HepG2 (cell line): Measurements from ENCODE around the gene ADAM19.

Experiments
- GATAD2A ChIP-seq: IDR thresholded peaks from 2 replicates; pipeline ENCODE4 v1.6.1; 2016
- POLR2A ChIP-seq, 2 experiments: IDR thresholded peaks; 2 replicates each; pipeline ENCODE4 v1.6.1; 2011; ENCODE audit warnings: low read depth in 2 of 2, low read length in 2 of 2, mild to moderate bottlenecking in 1 of 2, moderate library complexity in 1 of 2; ENCODE audit not compliant: insufficient read depth in 1 of 2
- ZFP36L2 ChIP-seq: sonication (generic); formaldehyde crosslinking; IDR thresholded peaks from 2 replicates; pipeline ENCODE4 v1.4.0; 2020; ENCODE audit warnings: missing genetic modification reagents
- TF ChIP-seq, protein P1 (sequence below): sonication (generic); formaldehyde crosslinking; IDR thresholded peaks from 2 replicates; pipeline ENCODE4 v1.5.0; 2020; ENCODE audit warnings: mild to moderate bottlenecking, missing genetic modification reagents

DNA sequence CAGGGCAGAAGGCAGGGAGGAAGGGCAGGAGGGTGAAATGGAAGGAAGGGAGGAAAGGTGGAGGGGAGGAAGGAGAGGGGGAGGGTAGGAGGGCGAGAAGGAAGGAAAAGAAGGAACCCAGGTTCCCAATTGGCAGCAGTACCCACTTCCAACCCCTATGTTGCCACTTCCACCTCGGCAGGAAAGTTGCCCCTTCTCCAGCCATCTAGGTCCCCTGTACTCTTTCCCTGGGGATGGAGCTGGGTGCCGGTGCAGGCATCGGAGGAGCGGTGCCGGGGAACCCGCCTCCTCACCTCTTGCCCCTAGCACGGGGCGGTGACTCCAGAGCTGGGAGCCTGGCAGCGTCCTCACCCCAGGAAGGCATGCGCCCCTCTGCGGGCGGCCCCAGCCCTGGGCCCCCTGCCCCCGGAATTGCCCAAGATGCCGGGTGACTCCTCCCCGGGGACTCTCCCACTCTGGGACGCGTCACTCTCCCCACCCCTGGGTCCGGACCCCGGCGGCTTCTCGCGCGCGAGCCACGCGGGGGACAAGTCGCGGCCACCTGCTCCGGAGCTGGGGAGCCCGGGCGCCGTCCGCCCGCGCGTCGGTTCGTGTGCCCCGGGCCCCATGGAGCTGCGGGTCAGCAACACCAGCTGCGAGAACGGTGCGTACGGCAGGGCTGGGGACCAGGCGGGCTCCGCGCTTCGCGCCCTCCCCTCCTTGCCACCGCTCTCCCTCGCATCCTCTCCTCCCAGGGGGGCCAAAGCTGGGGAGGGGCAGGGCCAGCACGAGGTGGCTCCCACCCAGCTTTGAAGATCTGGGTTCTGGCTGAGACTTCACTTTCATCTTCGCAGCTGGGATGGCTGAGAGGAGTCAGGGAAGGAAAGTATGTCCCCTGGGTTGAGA is 115.6 kb downstream of the ADAM19 start, which contains the start of gene NIPAL4:
- TF ChIP-seq ZFP36L2 = no peak
- TF ChIP-seq POLR2A (IDR thresholded peaks at IDR 0.05; ENCODE audit: insufficient read depth in 1 of 2, low read depth in 2 of 2, low read length in 2 of 2) = no peak
- no peak for TF ChIP-seq GATAD2A
- TF ChIP-seq, protein P1, sequence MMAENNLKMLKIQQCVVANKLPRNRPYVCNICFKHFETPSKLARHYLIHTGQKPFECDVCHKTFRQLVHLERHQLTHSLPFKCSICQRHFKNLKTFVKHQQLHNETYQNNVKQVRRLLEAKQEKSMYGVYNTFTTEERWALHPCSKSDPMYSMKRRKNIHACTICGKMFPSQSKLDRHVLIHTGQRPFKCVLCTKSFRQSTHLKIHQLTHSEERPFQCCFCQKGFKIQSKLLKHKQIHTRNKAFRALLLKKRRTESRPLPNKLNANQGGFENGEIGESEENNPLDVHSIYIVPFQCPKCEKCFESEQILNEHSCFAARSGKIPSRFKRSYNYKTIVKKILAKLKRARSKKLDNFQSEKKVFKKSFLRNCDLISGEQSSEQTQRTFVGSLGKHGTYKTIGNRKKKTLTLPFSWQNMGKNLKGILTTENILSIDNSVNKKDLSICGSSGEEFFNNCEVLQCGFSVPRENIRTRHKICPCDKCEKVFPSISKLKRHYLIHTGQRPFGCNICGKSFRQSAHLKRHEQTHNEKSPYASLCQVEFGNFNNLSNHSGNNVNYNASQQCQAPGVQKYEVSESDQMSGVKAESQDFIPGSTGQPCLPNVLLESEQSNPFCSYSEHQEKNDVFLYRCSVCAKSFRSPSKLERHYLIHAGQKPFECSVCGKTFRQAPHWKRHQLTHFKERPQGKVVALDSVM (CRISPR knock-in tag) = no peak
